Measurements from ENCODE around the gene EIF3F.

The EIF3F gene

GRCh38 chr11:8013833-8014232 is 26.7 kb downstream of the EIF3F start:
- TF ChIP-seq REST (IDR thresholded peaks at IDR 0.05; ENCODE audit: insufficient read depth in 1 of 2, low read depth in 2 of 2, low read length in 2 of 2) (no peak), SIN3A (IDR thresholded peaks at IDR 0.05; ENCODE audit: borderline replicate concordance, insufficient read depth, low read length) (no peak)

GRCh38 chr11:8015753-8016239 is 28.7 kb downstream of the EIF3F start:
- TF ChIP-seq POLR2AphosphoS5 (IDR thresholded peaks at IDR 0.05; ENCODE audit: low read depth, low read length) (no peak), FOXP2 (optimal IDR thresholded peaks at IDR 0.05; ENCODE audit: borderline replicate concordance, extremely low read depth, extremely low read length, insufficient read depth) (no peak), REST (IDR thresholded peaks at IDR 0.05; ENCODE audit: insufficient read depth in 1 of 2, low read depth in 2 of 2, low read length in 2 of 2) (no peak), SIN3A (IDR thresholded peaks at IDR 0.05; ENCODE audit: borderline replicate concordance, insufficient read depth, low read length) (no peak), TAF1 (IDR thresholded peaks at IDR 0.05; ENCODE audit: borderline replicate concordance, insufficient read depth, low read length) (no peak)

GRCh38 chr11:8016440-8016839 is 29.3 kb downstream of the EIF3F start:
- no peak for TF ChIP-seq FOXP2 (optimal IDR thresholded peaks at IDR 0.05; ENCODE audit: borderline replicate concordance, extremely low read depth, extremely low read length, insufficient read depth)
- no peak for TF ChIP-seq REST (IDR thresholded peaks at IDR 0.05; ENCODE audit: insufficient read depth in 1 of 2, low read depth in 2 of 2, low read length in 2 of 2)
- TF ChIP-seq POLR2AphosphoS5 (IDR thresholded peaks at IDR 0.05; ENCODE audit: low read depth, low read length), result no peak
- TF ChIP-seq SIN3A (IDR thresholded peaks at IDR 0.05; ENCODE audit: borderline replicate concordance, insufficient read depth, low read length), result no peak
- TF ChIP-seq TAF1 (IDR thresholded peaks at IDR 0.05; ENCODE audit: borderline replicate concordance, insufficient read depth, low read length), result no peak

- TF ChIP-seq TAF1 (IDR thresholded peaks at IDR 0.05; ENCODE audit: borderline replicate concordance, insufficient read depth, low read length) (no peak), REST (IDR thresholded peaks at IDR 0.05; ENCODE audit: insufficient read depth in 1 of 2, low read depth in 2 of 2, low read length in 2 of 2) (no peak), POLR2AphosphoS5 (IDR thresholded peaks at IDR 0.05; ENCODE audit: low read depth, low read length) (no peak)
These were observed 29.9 kb downstream of the EIF3F start for GRCh38 chr11:8017071-8017470.

GRCh38 chr11:8017894-8018483 is 30.9 kb downstream of the EIF3F start:
- TF ChIP-seq SIN3A (IDR thresholded peaks at IDR 0.05; ENCODE audit: borderline replicate concordance, insufficient read depth, low read length) (no peak), FOXP2 (optimal IDR thresholded peaks at IDR 0.05; ENCODE audit: borderline replicate concordance, extremely low read depth, extremely low read length, insufficient read depth) (no peak), REST (IDR thresholded peaks at IDR 0.05; ENCODE audit: insufficient read depth in 1 of 2, low read depth in 2 of 2, low read length in 2 of 2) (no peak), TAF1 (IDR thresholded peaks at IDR 0.05; ENCODE audit: borderline replicate concordance, insufficient read depth, low read length) (no peak), POLR2AphosphoS5 (IDR thresholded peaks at IDR 0.05; ENCODE audit: low read depth, low read length) (no peak)

Measured in PFSK-1 (cell line).